CD4-positive, alpha-beta T cell treated with Interleukin-6 at 100 ng/mL for 8 hours (primary cell): Measurements from ENCODE around the gene ABCB10.
"Not testable (repeated sequence)": the region's sequence is repeated elsewhere in the genome, so short reads cannot be mapped to it uniquely, and the experiment has no call there.

Source experiments
- DNase-seq: peaks from one replicate; pipeline ENCODE4 v3.0.0-alpha.2; 2020; ENCODE audit warnings: mixed read lengths, low spot score

The ABCB10 gene

GRCh38 chr1:229570891-229571516 is 12.5 kb upstream of the ABCB10 start:
- DNase-seq: no peak

- DNase-seq: no peak
These were observed 11.8 kb upstream of the ABCB10 start for GRCh38 chr1:229570305-229570704.

- no peak for DNase-seq
These were observed 8.8 kb upstream of the ABCB10 start for GRCh38 chr1:229567109-229567868.

GRCh38 chr1:229563701-229564100 is 5.2 kb upstream of the ABCB10 start:
- no peak for DNase-seq

- no peak for DNase-seq
These were observed 4.7 kb upstream of the ABCB10 start for GRCh38 chr1:229563241-229563640.

GRCh38 chr1:229562686-229563085 is 4.2 kb upstream of the ABCB10 start:
- DNase-seq: no peak

- no peak for DNase-seq
These were observed 2.6 kb upstream of the ABCB10 start for GRCh38 chr1:229561141-229561540.

- DNase-seq: not testable (repeated sequence)
These were observed 1.6 kb upstream of the ABCB10 start for GRCh38 chr1:229560124-229560523.

- not testable (repeated sequence) for DNase-seq
These were observed 862 bp upstream of the ABCB10 start for GRCh38 chr1:229559336-229559801.

GRCh38 chr1:229557913-229558414 is 543 bp downstream of the ABCB10 start:
- peak; percentile 9 for DNase-seq

- DNase-seq: peak; percentile 31
These were observed 1.2 kb downstream of the ABCB10 start for GRCh38 chr1:229557200-229557850.

- DNase-seq: no peak
These were observed 3.5 kb downstream of the ABCB10 start for GRCh38 chr1:229554886-229555621.

GRCh38 chr1:229553621-229554130 is 4.8 kb downstream of the ABCB10 start:
- no peak for DNase-seq

- DNase-seq: no peak
These were observed 5.8 kb downstream of the ABCB10 start for GRCh38 chr1:229552732-229553131.

GRCh38 chr1:229550812-229551567 is 7.5 kb downstream of the ABCB10 start:
- DNase-seq: no peak

GRCh38 chr1:229547542-229547941 is 11.0 kb downstream of the ABCB10 start:
- no peak for DNase-seq

- no peak for DNase-seq
These were observed 13.9 kb downstream of the ABCB10 start for GRCh38 chr1:229544587-229544986.

- no peak for DNase-seq
These were observed 18.5 kb downstream of the ABCB10 start for GRCh38 chr1:229539863-229540506.

GRCh38 chr1:229538945-229539344 is 19.6 kb downstream of the ABCB10 start:
- DNase-seq: no peak

GRCh38 chr1:229537894-229538293 is 20.6 kb downstream of the ABCB10 start:
- DNase-seq: no peak

- DNase-seq: no peak
These were observed 21.5 kb downstream of the ABCB10 start for GRCh38 chr1:229536982-229537381.
